HFFc6 (cell line): ENCODE results near the gene M1AP. TPM values are rescaled to one million over a fixed set of nuclear protein-coding genes. Genes with fewer than 3 reads are reported as not detected.

Experiments
- DNase-seq: peaks from one replicate; pipeline ENCODE4 v3.0.0-alpha.2; 2018
- H3K27ac Mint-ChIP-seq: 2 replicates; pipeline ENCODE4 v1.8.0; 2020; ENCODE audit warnings: mild to moderate bottlenecking, mixed read lengths
- H3K27me3 Mint-ChIP-seq: 2 replicates; pipeline ENCODE4 v1.8.0; 2021; ENCODE audit warnings: mild to moderate bottlenecking, moderate library complexity, mixed read lengths; ENCODE audit not compliant: insufficient read depth
- H3K36me3 Mint-ChIP-seq: 2 replicates; pipeline ENCODE4 v1.8.0; 2021; ENCODE audit warnings: low read depth, mixed read lengths
- H3K4me1 Mint-ChIP-seq: 2 replicates; pipeline ENCODE4 v1.8.0; 2020; ENCODE audit warnings: low read depth, mixed read lengths
- H3K4me3 Mint-ChIP-seq: 2 replicates; pipeline ENCODE4 v1.8.0; 2020; ENCODE audit warnings: mild to moderate bottlenecking, moderate library complexity, mixed read lengths
- H3K9me3 Mint-ChIP-seq: 2 replicates; pipeline ENCODE4 v1.8.0; 2020; ENCODE audit warnings: mild to moderate bottlenecking, mixed read lengths
- CTCF ChIP-seq: fragments of 200-600 bp; sonication (generic); IDR thresholded peaks from 2 replicates; pipeline ENCODE4 v1.5.0; 2021; ENCODE audit warnings: antibody characterized with exemption, mild to moderate bottlenecking
- total RNA-seq, 6 experiments: library from RNA; stranded (reverse); fragmentation: NEBNext Ultra II Directional; extraction: Animal tissue kit (Norgen Biotek cat#: 25700); gene quantifications; 2 replicates in 1 of 6; 3 replicates in 5 of 6; pipeline ENCODE4 v1.2.3, GENCODE V29; 2021

Gene M1AP
- total RNA-seq, 6 experiments from 2014 or later, result 0.14 to 0.38 (median 0.17) TPM; not detected in 1

GRCh38 chr2:74693213-74693612, 45.1 kb upstream of the M1AP start:
- no peak for TF ChIP-seq CTCF
- Mint-ChIP-seq H3K36me3 (no peaks in the 10 kb centered on the region), H3K4me1 (peaks cover 47% of the 10 kb centered on the region), H3K4me3 (no peak overlapping the region), H3K27me3 (no peaks in the 10 kb centered on the region), H3K9me3 (no peaks in the 10 kb centered on the region), H3K27ac (no peak overlapping the region)
- DNase-seq, result no peak

GRCh38 chr2:74691929-74692328, 43.8 kb upstream of the M1AP start:
- DNase-seq, result no peak
- Mint-ChIP-seq H3K9me3 (no peaks in the 10 kb centered on the region), H3K4me3 (no peak overlapping the region), H3K4me1 (peaks cover 40% of the 10 kb centered on the region), H3K27me3 (no peaks in the 10 kb centered on the region), H3K36me3 (no peaks in the 10 kb centered on the region), H3K27ac (no peak overlapping the region)
- no peak for TF ChIP-seq CTCF

GRCh38 chr2:74690571-74690970, 42.4 kb upstream of the M1AP start:
- H3K27me3 Mint-ChIP-seq, result no peaks in the 10 kb centered on the region
- peak; percentile 88 for TF ChIP-seq CTCF
- H3K27ac Mint-ChIP-seq, result no peak overlapping the region
- H3K4me1 Mint-ChIP-seq, result peaks cover 38% of the 10 kb centered on the region
- H3K4me3 Mint-ChIP-seq, result no peak overlapping the region
- DNase-seq, result peak; percentile 57
- peaks cover 6% of the 10 kb centered on the region; the same call in 1 of the 2 replicates for H3K9me3 Mint-ChIP-seq
- H3K36me3 Mint-ChIP-seq, result peaks cover 4% of the 10 kb centered on the region

GRCh38 chr2:74689671-74690070, 41.5 kb upstream of the M1AP start:
- Mint-ChIP-seq H3K9me3 (peaks cover 13% of the 10 kb centered on the region), H3K27me3 (no peaks in the 10 kb centered on the region), H3K36me3 (peaks cover 11% of the 10 kb centered on the region), H3K4me3 (no peak overlapping the region), H3K27ac (no peak overlapping the region), H3K4me1 (peaks cover 44% of the 10 kb centered on the region)
- TF ChIP-seq CTCF, result no peak
- no peak for DNase-seq

- H3K27me3 Mint-ChIP-seq, result no peaks in the 10 kb centered on the region
- DNase-seq, result no peak
Observed at GRCh38 chr2:74688881-74689280, 40.8 kb upstream of the M1AP start.

More at GRCh38 chr2:74688881-74689280, 40.8 kb upstream of the M1AP start:
- Mint-ChIP-seq H3K4me1 (peaks cover 39% of the 10 kb centered on the region), H3K27ac (no peak overlapping the region), H3K36me3 (peaks cover 11% of the 10 kb centered on the region), H3K9me3 (peaks cover 13% of the 10 kb centered on the region), H3K4me3 (no peak overlapping the region)
- TF ChIP-seq CTCF, result no peak
